ENCODE results near the gene IL36G.

DNA sequence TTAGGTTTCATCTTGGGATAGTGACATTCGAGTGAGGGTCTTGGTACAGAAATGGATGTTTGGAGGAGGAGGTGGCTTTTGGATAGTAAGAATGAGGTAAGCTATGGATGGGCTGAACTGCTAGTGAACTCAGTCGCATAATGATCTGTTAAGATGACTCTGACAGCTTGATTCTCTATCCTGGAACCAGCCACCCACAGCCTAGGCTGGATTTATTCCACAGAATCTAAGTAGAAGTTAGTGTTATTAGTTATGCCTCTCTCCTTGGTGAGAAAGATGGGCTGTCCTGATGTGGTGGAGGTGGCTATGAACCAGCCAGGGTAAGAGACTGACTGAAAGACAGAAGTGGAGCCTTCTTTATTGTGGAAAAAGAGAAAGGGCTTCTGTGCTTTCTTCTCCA lies 49.9 kb downstream of the IL36G start:
- TF ChIP-seq, protein P1, sequence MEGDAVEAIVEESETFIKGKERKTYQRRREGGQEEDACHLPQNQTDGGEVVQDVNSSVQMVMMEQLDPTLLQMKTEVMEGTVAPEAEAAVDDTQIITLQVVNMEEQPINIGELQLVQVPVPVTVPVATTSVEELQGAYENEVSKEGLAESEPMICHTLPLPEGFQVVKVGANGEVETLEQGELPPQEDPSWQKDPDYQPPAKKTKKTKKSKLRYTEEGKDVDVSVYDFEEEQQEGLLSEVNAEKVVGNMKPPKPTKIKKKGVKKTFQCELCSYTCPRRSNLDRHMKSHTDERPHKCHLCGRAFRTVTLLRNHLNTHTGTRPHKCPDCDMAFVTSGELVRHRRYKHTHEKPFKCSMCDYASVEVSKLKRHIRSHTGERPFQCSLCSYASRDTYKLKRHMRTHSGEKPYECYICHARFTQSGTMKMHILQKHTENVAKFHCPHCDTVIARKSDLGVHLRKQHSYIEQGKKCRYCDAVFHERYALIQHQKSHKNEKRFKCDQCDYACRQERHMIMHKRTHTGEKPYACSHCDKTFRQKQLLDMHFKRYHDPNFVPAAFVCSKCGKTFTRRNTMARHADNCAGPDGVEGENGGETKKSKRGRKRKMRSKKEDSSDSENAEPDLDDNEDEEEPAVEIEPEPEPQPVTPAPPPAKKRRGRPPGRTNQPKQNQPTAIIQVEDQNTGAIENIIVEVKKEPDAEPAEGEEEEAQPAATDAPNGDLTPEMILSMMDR (IDR thresholded peaks at IDR 0.05) = no peak
- TF ChIP-seq BHLHE40 (IDR thresholded peaks at IDR 0.05; ENCODE audit: low read depth, low read length) (no peak), POLR2A (IDR thresholded peaks at IDR 0.05; ENCODE audit: low read length) (no peak), JUNB (IDR thresholded peaks at IDR 0.05) (no peak), EP300 (IDR thresholded peaks at IDR 0.05) (no peak), RCOR1 (IDR thresholded peaks at IDR 0.05; ENCODE audit: low read depth, low read length) (no peak), KDM1A (IDR thresholded peaks at IDR 0.05; ENCODE audit: low read depth) (no peak)
